ENCODE results near the gene FUT2.

GRCh38 chr19:48708471-48708870 is 12.7 kb downstream of the FUT2 start:
- no peak for TF ChIP-seq CSDC2 (CRISPR knock-in tag; IDR thresholded peaks at IDR 0.05)
- no peak for TF ChIP-seq TCF4 (CRISPR knock-in tag; IDR thresholded peaks at IDR 0.05; ENCODE audit: borderline replicate concordance)
- no peak for TF ChIP-seq SNAI2 (CRISPR knock-in tag; IDR thresholded peaks at IDR 0.05)
- TF ChIP-seq ESRRG (CRISPR knock-in tag; IDR thresholded peaks at IDR 0.05) = no peak
- no peak for TF ChIP-seq ARNTL (CRISPR knock-in tag; IDR thresholded peaks at IDR 0.05; ENCODE audit: borderline replicate concordance, low read depth)
- TF ChIP-seq RARB (CRISPR knock-in tag; IDR thresholded peaks at IDR 0.05) = no peak
- TF ChIP-seq POU6F1 (CRISPR knock-in tag; IDR thresholded peaks at IDR 0.05; ENCODE audit: borderline replicate concordance, low read depth) = no peak

All from SK-N-SH treated with all-trans-retinoic acid at 6 μM for 48 hours (cell line).